ENCODE measurements around the gene YTHDF2.
"Not testable (repeated sequence)": the region's sequence is repeated elsewhere in the genome, so short reads cannot be mapped to it uniquely, and the experiment has no call there.

YTHDF2 gene

DNA sequence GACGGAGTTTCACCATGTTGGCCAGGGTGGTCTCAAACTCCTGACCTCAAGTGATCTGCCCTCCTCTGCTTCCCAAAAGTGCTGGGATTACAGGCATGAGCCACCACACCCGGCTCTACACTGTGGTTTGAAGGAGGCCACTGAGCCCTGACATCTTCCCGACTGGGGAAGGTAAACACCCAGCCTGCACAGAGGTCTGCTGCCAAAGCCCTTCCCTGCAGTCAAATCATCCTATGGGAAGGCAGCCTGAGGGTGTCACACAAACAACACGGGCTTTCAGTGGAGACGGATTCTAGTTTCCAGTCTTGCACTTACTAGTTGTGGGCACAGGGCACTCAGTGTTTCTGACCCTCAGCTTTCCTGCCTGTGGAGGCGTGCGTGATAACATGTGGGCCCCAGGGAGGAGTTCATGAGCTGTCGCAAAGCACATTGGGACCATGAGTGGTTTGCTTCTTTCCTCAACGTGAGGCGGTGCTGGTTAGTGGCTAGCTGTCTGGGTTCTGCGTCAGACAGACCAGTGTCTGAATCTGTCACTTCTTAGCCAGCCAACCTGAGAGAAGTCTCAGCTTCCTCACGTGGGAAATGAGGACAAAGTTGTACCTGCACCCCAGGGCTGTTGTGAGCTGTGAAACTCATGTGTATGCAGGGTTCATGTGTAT, 53.8 kb downstream of the YTHDF2 start (continued):
- TF ChIP-seq ZNF223 (tag by site-specific recombination; IDR thresholded peaks at IDR 0.05), result no peak

DNA sequence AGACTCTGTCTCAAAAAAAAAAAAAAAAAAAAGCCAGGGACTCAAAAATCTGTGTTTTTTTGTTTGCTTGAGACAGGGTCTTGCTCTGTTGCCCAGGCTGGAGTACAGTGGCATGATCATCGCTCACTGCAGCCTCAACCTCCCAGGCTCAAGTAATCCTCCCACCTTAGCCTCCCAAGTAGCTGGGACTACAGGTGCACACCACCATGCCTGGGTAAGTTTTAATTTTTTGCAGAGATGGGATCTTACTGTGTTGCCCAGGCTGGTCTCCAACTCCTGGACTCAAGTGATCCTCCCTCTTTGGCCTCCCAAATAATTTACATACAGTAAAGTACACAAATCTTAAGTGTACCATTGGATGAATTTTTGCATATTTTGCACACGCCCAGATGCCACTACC, 55.2 kb downstream of the YTHDF2 start:
- CTCF ChIA-PET, result interaction anchor here (1.7 kb wide), 1 partner anchor 90 kb away, joined by 5 read pairs; no protein-coding TSS in a partner anchor
- not testable (repeated sequence) for H3K27ac ChIP-seq (ENCODE audit: extremely low read depth, low read depth, low read length); H3K36me3 ChIP-seq (ENCODE audit: control insufficient read depth in 2 of 2, insufficient read depth in 1 of 2, low read length in 2 of 2); H3K4me3 ChIP-seq (ENCODE audit: low read depth, low read length); H3K9me3 ChIP-seq (ENCODE audit: control insufficient read depth, insufficient read depth, low read depth, low read length); H3K4me1 ChIP-seq (ENCODE audit: control insufficient read depth, insufficient read depth, low read length)
- POLR2A ChIA-PET, result interaction anchor here (0.5 to 1.4 kb wide), 2 partner anchors 17 to 144 kb away, joined by 3 read pairs; partner anchors contain the start of gene RNU11
- TF ChIP-seq ZNF121 (tag by site-specific recombination; IDR thresholded peaks at IDR 0.05), result peak; percentile 97

DNA sequence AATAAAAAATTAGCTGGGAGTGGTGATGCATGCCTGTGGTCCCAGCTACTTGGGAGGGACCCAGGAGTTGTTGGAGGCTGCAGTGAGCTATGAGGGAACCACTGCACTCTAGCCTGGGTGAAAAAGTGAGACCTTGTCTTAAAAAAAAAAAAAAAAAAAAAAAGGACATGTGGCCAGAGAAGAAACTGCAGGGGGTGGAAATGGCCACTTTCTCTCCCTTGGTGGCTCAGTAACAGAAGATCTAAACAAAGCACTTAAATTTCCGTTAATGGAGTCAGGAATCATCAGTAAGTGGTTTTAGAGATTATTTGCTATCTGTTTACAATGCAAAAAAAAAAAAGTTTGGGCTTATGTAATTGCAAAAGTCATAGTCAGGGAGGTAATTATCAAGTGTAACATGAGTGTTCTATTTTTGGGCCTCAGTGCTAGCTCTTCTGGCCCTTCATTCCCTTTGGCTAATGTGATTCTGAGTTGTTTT, 55.9 kb downstream of the YTHDF2 start:
- Histone ChIP-seq H3K27ac (ENCODE audit: extremely low read depth, low read depth, low read length) (no peak overlapping the region), H3K9me3 (ENCODE audit: control insufficient read depth, insufficient read depth, low read depth, low read length) (no peaks in the 10 kb centered on the region), H3K4me1 (ENCODE audit: control insufficient read depth, insufficient read depth, low read length) (no peaks in the 10 kb centered on the region), H3K36me3 (ENCODE audit: control insufficient read depth in 2 of 2, insufficient read depth in 1 of 2, low read length in 2 of 2) (no peaks in the 10 kb centered on the region), H3K4me3 (ENCODE audit: low read depth, low read length) (no peak overlapping the region)
- CTCF ChIA-PET, result interaction anchor here (0.7 to 2.2 kb wide), 6 partner anchors 8 to 414 kb away, joined by 3 to 10 read pairs (median 6); no protein-coding TSS in a partner anchor
- POLR2A ChIA-PET, result interaction anchor here (0.5 kb wide), 1 partner anchor 144 kb away, joined by 3 read pairs; the partner anchor contains the start of gene RNU11
- TF ChIP-seq KLF7 (tag by site-specific recombination; IDR thresholded peaks at IDR 0.05; ENCODE audit: borderline replicate concordance), result no peak
- TF ChIP-seq ZNF24 (tag by site-specific recombination; IDR thresholded peaks at IDR 0.05), result peak; percentile 74; the same call in 1 of the 2 replicates
- no peak for TF ChIP-seq ZNF391 (tag by site-specific recombination; IDR thresholded peaks at IDR 0.05; ENCODE audit: borderline replicate concordance, low read depth)
- TF ChIP-seq, protein P1, sequence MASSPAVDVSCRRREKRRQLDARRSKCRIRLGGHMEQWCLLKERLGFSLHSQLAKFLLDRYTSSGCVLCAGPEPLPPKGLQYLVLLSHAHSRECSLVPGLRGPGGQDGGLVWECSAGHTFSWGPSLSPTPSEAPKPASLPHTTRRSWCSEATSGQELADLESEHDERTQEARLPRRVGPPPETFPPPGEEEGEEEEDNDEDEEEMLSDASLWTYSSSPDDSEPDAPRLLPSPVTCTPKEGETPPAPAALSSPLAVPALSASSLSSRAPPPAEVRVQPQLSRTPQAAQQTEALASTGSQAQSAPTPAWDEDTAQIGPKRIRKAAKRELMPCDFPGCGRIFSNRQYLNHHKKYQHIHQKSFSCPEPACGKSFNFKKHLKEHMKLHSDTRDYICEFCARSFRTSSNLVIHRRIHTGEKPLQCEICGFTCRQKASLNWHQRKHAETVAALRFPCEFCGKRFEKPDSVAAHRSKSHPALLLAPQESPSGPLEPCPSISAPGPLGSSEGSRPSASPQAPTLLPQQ (tag by site-specific recombination; IDR thresholded peaks at IDR 0.05), result 0 out of 2 replicates have a peak, but pooled peaks have one; percentile 42
- TF ChIP-seq, protein P2, sequence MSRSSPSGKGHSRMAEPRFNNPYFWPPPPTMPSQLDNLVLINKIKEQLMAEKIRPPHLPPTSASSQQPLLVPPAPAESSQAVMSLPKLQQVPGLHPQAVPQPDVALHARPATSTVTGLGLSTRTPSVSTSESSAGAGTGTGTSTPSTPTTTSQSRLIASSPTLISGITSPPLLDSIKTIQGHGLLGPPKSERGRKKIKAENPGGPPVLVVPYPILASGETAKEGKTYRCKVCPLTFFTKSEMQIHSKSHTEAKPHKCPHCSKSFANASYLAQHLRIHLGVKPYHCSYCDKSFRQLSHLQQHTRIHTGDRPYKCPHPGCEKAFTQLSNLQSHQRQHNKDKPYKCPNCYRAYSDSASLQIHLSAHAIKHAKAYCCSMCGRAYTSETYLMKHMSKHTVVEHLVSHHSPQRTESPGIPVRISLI (tag by site-specific recombination; IDR thresholded peaks at IDR 0.05), result peak; percentile 65; the same call in 1 of the 2 replicates
- no peak for TF ChIP-seq ZFHX2 (tag by site-specific recombination; conservative IDR thresholded peaks at IDR 0.05)
- 0 out of 2 replicates have a peak, but pooled peaks have one; percentile 29 for TF ChIP-seq BCL11A (tag by site-specific recombination; IDR thresholded peaks at IDR 0.05; ENCODE audit: low read depth)
- TF ChIP-seq, protein P3, sequence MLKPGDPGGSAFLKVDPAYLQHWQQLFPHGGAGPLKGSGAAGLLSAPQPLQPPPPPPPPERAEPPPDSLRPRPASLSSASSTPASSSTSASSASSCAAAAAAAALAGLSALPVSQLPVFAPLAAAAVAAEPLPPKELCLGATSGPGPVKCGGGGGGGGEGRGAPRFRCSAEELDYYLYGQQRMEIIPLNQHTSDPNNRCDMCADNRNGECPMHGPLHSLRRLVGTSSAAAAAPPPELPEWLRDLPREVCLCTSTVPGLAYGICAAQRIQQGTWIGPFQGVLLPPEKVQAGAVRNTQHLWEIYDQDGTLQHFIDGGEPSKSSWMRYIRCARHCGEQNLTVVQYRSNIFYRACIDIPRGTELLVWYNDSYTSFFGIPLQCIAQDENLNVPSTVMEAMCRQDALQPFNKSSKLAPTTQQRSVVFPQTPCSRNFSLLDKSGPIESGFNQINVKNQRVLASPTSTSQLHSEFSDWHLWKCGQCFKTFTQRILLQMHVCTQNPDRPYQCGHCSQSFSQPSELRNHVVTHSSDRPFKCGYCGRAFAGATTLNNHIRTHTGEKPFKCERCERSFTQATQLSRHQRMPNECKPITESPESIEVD (tag by site-specific recombination; IDR thresholded peaks at IDR 0.05), result peak; percentile 94
- no peak for TF ChIP-seq ZNF416 (tag by site-specific recombination; IDR thresholded peaks at IDR 0.05)
- peak; percentile 94 for TF ChIP-seq TRIM28 (IDR thresholded peaks at IDR 0.05; ENCODE audit: borderline replicate concordance, low read length)
- TF ChIP-seq, protein P4, sequence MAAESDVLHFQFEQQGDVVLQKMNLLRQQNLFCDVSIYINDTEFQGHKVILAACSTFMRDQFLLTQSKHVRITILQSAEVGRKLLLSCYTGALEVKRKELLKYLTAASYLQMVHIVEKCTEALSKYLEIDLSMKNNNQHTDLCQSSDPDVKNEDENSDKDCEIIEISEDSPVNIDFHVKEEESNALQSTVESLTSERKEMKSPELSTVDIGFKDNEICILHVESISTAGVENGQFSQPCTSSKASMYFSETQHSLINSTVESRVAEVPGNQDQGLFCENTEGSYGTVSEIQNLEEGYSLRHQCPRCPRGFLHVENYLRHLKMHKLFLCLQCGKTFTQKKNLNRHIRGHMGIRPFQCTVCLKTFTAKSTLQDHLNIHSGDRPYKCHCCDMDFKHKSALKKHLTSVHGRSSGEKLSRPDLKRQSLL (tag by site-specific recombination; IDR thresholded peaks at IDR 0.05), result no peak
- TF ChIP-seq PRDM1 (tag by site-specific recombination; IDR thresholded peaks at IDR 0.05), result peak; percentile 20; the same call in 1 of the 2 replicates
- TF ChIP-seq GLIS1 (tag by site-specific recombination; IDR thresholded peaks at IDR 0.05), result peak; percentile 96
- no peak for TF ChIP-seq ZNF211 (tag by site-specific recombination; IDR thresholded peaks at IDR 0.05; ENCODE audit: low read depth)
- TF ChIP-seq ZNF843 (tag by site-specific recombination; IDR thresholded peaks at IDR 0.05), result peak; percentile 65
- TF ChIP-seq WT1 (tag by site-specific recombination; IDR thresholded peaks at IDR 0.05), result peak; percentile 81
- no peak for TF ChIP-seq YY1 (tag by site-specific recombination; IDR thresholded peaks at IDR 0.05)
- TF ChIP-seq ZNF16 (tag by site-specific recombination; IDR thresholded peaks at IDR 0.05; ENCODE audit: low read depth), result no peak
- TF ChIP-seq ZSCAN23 (tag by site-specific recombination; IDR thresholded peaks at IDR 0.05), result peak; percentile 44; the same call in 1 of the 2 replicates
- TF ChIP-seq, protein P5, sequence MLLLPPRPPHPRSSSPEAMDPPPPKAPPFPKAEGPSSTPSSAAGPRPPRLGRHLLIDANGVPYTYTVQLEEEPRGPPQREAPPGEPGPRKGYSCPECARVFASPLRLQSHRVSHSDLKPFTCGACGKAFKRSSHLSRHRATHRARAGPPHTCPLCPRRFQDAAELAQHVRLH (tag by site-specific recombination; IDR thresholded peaks at IDR 0.05), result no peak
- TF ChIP-seq ZIC2 (tag by site-specific recombination; IDR thresholded peaks at IDR 0.05), result peak; percentile 26; the same call in 1 of the 2 replicates
- TF ChIP-seq, protein P6, sequence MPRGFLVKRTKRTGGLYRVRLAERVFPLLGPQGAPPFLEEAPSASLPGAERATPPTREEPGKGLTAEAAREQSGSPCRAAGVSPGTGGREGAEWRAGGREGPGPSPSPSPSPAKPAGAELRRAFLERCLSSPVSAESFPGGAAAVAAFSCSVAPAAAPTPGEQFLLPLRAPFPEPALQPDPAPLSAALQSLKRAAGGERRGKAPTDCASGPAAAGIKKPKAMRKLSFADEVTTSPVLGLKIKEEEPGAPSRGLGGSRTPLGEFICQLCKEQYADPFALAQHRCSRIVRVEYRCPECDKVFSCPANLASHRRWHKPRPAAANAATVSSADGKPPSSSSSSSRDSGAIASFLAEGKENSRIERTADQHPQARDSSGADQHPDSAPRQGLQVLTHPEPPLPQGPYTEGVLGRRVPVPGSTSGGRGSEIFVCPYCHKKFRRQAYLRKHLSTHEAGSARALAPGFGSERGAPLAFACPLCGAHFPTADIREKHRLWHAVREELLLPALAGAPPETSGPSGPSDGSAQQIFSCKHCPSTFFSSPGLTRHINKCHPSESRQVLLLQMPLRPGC (tag by site-specific recombination; IDR thresholded peaks at IDR 0.05), result 0 out of 2 replicates have a peak, but pooled peaks have one; percentile 34
